Stomach (tissue), 4 donors: ENCODE measurements around the gene PLCB1.

Source experiments
- EP300 ChIP-seq: sonication (generic); formaldehyde crosslinking; IDR thresholded peaks from one replicate; pipeline ENCODE4 v1.6.1; 2017; ENCODE audit warnings: antibody characterized with exemption
- POLR2A ChIP-seq, 4 donors: fragments of 450-650 bp; IDR thresholded peaks; one replicate each; pipeline ENCODE4 v1.6.1; 2016; ENCODE audit warnings: antibody characterized with exemption in 4 of 4, control low read depth in 2 of 4, mild to moderate bottlenecking in 1 of 4, moderate library complexity in 1 of 4
- POLR2AphosphoS5 ChIP-seq, 3 donors: sonication (generic); formaldehyde crosslinking; IDR thresholded peaks; one replicate each; pipeline ENCODE4 v1.6.1; 2016; ENCODE audit warnings: antibody characterized with exemption in 3 of 3
- TF ChIP-seq, protein P1 (sequence below), 7 experiments: fragments of 450-650 bp in 4 of 7; fragments of 200-600 bp in 3 of 7; sonication (generic) in 3 of 7; IDR thresholded peaks; one replicate each; pipeline ENCODE4 v1.5.1; 2016 to 2019; ENCODE audit warnings: antibody characterized with exemption in 7 of 7, control low read depth in 2 of 7, mild to moderate bottlenecking in 1 of 7

DNA sequence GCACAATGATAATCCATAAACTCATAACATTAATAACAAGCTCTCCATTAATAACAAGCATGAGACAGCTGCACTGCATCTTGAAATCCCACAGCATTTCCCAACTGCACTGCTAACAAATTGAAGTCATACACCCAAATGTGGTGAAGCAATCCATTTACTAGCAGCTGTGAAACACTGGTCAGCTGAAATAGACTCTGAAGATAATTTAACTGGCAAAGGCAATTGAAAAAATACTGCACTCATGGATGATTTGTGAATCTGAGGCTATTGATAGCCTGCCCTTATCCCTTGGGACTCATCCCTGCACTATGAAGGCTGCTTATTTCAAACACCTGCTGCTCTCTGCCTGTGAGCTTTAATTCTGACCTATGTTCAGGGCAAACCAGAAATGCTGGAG is 49.1 kb upstream of the PLCB1 start:
- TF ChIP-seq POLR2A (IDR thresholded peaks at IDR 0.05) (no peak), POLR2AphosphoS5 (IDR thresholded peaks at IDR 0.05) (peak; percentile 39 to 73 (median 61)), EP300 (no peak)
- TF ChIP-seq, protein P1, sequence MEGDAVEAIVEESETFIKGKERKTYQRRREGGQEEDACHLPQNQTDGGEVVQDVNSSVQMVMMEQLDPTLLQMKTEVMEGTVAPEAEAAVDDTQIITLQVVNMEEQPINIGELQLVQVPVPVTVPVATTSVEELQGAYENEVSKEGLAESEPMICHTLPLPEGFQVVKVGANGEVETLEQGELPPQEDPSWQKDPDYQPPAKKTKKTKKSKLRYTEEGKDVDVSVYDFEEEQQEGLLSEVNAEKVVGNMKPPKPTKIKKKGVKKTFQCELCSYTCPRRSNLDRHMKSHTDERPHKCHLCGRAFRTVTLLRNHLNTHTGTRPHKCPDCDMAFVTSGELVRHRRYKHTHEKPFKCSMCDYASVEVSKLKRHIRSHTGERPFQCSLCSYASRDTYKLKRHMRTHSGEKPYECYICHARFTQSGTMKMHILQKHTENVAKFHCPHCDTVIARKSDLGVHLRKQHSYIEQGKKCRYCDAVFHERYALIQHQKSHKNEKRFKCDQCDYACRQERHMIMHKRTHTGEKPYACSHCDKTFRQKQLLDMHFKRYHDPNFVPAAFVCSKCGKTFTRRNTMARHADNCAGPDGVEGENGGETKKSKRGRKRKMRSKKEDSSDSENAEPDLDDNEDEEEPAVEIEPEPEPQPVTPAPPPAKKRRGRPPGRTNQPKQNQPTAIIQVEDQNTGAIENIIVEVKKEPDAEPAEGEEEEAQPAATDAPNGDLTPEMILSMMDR (IDR thresholded peaks at IDR 0.05) = no peak
